GM12875 (cell line): ENCODE results near the gene GRM7.

Experiments
- H3K4me3 ChIP-seq: one replicate; pipeline ENCODE4 v1.5.1; 2011; ENCODE audit warnings: low read depth, low read length, control low read depth
- CTCF ChIP-seq: IDR thresholded peaks from 2 replicates; pipeline ENCODE4 v1.5.1; 2011; ENCODE audit warnings: low read depth, mild to moderate bottlenecking, control low read depth, inconsistent platforms, low read length, moderate library complexity, borderline replicate concordance; ENCODE audit not compliant: insufficient read depth

GRM7 gene

GRCh38 chr3:7307410-7307809, 446.5 kb downstream of the GRM7 start:
- no peak overlapping the region for H3K4me3 ChIP-seq
- no peak for TF ChIP-seq CTCF

GRCh38 chr3:7309641-7310102, 448.8 kb downstream of the GRM7 start:
- no peak for TF ChIP-seq CTCF

GRCh38 chr3:7315037-7315436, 454.1 kb downstream of the GRM7 start:
- H3K4me3 ChIP-seq = no peak overlapping the region
- no peak for TF ChIP-seq CTCF

More at GRCh38 chr3:7309641-7310102, 448.8 kb downstream of the GRM7 start:
- no peak overlapping the region for H3K4me3 ChIP-seq

- H3K4me3 ChIP-seq = no peak overlapping the region
- TF ChIP-seq CTCF = no peak
Observed at GRCh38 chr3:7322957-7323669, 462.2 kb downstream of the GRM7 start.

GRCh38 chr3:7328339-7328738, 467.4 kb downstream of the GRM7 start:
- no peak for TF ChIP-seq CTCF

GRCh38 chr3:7332696-7333095, 471.8 kb downstream of the GRM7 start:
- H3K4me3 ChIP-seq = no peak overlapping the region
- no peak for TF ChIP-seq CTCF

More at GRCh38 chr3:7328339-7328738, 467.4 kb downstream of the GRM7 start:
- H3K4me3 ChIP-seq = no peak overlapping the region

GRCh38 chr3:7333125-7333524, 472.2 kb downstream of the GRM7 start:
- H3K4me3 ChIP-seq = no peak overlapping the region
- no peak for TF ChIP-seq CTCF
